Stimulated activated CD4-positive, alpha-beta T cell treated with anti-CD3 and anti-CD28 coated beads, Interleukin-12 subunit alpha, Interleukin-12 subunit beta, amount 100 ng/mL, for 48 hours (primary cell): ENCODE measurements around the gene CDH26.
A peak's percentile ranks its signal among the peaks of the same experiment; 100 is the strongest.
"Not testable (repeated sequence)": the region's sequence is repeated elsewhere in the genome, so short reads cannot be mapped to it uniquely, and the experiment has no call there.

ENCODE experiments used
- DNase-seq, 3 donors: peaks; one replicate each; pipeline ENCODE4 v3.0.0-alpha.2; 2020; ENCODE audit warnings: low read depth in 2 of 3, low spot score in 1 of 3

CDH26 gene

DNA sequence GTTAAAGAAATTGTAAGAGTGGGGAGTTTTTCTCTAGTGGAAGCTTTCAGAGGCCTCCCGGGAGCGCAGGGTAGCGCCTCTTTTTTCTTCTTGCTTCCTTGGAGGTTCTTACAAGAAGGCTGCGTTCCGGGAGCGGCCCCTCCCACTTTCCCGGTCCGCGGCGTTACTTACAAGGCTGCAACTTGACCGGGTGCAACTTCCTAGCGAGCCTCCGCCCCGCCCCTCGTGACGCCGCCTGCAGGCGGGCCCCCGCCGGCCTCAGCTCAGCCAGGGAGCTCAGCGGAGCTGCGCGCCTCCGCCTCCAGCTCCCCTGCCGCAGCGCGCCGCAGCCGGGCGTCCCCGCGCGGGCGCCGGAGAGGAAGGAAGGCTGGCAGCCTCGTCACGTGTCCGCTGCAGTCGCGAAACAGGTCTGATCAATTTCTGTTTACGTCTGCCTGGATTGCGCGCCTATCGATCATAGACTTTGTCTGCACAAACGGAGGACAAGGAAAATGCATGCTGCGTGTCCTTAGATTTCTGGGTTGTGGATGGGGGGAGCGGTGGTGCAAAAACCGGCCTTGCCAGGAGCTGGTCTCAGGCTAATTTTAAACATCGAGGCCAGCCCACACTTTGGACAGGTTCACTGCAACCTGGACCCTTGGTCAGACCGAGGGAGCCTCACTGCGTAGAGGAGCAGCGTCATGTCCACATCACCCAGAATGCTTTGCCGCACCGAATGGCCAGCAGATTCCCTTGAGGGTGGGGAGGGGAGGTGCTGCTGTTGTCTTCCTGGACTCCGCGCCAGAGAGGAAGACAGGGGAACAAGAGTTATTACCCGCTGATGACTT lies 17.9 kb upstream of the CDH26 start, which contains the start of the genes FAM217B and PPP1R3D:
TSS of gene FAM217B (plus strand) at position 261 of the 827 bp plus-strand sequence. CDS start 3,555 bp downstream, outside the sequence.
TSS of gene PPP1R3D (minus strand) at position 177 of the 827 bp plus-strand sequence. CDS start 374 bp downstream, outside the sequence.
- peak; percentile 84 to 90 (median 86) for DNase-seq

DNA sequence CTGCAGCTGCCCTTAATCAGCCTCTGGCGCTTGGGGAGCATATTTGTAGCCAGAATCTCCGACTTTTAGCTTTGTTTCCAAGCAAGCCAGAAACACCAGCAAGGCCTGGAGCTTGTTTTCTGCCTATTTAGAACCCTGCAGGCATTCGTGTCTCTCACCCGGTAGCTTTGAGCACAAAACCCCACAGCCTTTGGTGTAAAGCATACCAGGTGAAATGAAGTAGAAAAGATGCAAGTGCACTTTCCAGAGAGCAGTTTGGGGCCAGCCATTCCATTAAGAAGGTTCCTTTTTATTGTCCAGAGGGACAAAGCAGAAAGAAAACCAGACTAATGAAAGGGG lies 17.3 kb upstream of the CDH26 start:
- DNase-seq = no peak

DNA sequence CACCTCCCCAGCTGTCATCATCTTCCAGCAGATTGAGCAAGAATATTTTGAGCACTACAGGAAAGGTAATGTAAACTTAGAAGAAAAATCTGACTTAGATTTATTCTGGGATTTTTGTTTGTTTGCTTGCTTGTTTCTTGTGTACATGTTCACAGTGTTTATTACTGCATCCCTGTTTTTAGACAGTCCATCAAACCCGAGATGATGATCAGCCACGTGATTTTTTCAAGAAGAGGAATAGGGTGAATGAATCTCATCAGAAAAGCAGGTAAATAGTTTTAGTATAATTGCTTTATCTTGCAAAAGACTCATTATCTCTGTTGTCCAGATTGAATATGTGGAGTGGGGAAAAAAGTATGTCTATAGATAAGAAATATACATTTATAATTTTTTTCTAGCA lies 16.0 kb upstream of the CDH26 start:
- DNase-seq = no peak

DNA sequence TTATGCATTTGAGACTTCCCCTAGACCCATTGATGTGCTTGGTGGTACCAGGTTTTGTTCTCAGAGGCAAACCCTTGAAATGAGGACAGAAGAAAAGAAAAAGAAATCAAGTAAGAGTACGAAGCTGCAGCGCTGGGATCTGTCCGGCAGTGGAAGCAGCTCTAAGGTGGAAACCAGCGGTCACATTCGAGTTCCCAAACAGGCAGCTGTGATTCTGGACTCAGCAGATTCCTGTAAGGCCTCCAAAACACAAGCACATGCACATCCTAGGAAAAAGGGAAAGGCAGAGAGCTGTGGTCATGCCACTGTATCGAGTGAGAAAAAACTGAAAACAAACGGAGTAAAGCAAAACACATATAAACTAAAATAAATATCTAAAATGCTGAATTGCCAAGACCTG lies 13.5 kb upstream of the CDH26 start:
- no peak for DNase-seq

DNA sequence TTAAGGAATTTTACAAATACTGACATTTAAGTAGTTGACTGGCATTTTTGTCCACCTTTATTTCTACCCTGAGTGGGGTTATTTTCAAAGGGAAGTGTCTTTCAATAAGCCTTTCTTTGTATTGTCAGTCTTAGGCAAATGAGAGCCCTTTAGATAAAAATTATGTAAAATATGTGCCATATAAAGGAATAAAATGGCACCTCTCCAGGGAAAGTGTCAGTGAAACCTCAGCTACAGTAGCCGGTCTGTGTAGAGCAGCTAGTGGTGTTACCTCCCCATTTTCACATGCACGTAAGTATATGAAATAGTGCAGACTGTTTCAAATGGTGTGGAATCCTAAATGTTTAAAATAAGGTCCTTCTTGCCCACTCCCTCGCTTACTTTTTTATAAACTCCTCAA lies 13.0 kb upstream of the CDH26 start:
- no peak for DNase-seq

DNA sequence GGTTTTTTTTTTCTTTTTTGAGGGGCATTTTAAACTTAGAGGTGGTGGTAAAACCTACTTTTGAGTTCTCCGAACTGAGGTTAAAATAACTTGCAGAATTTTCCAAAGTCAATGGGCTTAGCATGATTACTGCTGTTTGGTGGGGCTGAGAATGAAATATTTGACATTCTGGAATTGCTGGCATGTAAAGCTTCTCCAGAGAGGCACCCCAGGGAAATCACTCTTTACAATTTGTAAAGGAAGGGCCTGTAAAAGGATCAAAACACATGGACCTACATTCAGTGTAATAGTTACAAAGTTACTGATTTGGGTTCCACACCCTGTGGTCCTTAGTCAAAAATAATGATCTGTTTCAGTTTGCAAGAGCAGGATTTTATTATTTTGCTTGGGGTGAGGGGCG lies 12.5 kb upstream of the CDH26 start:
- no peak for DNase-seq

DNA sequence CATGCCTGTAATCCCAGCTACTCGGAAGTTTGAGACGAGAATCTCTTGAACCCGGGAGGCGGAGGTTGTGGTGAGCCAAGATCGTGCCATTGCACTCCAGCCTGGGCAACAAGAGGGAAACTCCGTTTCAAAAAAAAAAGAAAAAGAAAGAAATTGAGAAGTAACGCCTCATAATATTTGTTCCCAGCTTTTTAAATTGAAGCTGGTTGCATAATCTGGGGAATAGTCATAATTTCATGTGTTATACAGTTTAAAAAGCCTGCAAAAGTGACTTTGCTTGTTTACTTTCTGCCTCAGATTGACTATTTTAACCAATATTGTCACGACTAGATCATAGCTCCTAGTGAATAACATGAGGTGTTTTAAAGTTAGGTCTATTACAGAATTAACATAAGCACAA lies 10.8 kb upstream of the CDH26 start:
- no peak for DNase-seq

DNA sequence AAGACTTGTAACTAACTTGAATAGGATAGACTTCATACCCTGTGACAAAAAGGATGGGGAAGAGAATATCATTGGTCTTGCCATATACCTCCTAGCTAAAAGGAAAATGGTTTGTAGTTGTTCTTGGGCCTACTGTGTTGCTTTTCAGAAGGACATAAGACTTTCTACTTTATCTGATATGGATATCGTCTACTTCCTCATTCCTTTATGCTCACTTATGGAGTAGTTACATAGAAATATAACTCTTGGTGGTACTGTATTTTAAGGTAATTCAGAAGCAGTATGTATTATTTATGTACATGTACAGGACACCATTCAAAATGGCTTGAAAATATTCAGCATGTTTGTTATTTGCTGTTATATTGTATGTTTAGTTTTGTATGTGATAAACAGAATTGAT lies 10.0 kb upstream of the CDH26 start:
- DNase-seq = no peak

DNA sequence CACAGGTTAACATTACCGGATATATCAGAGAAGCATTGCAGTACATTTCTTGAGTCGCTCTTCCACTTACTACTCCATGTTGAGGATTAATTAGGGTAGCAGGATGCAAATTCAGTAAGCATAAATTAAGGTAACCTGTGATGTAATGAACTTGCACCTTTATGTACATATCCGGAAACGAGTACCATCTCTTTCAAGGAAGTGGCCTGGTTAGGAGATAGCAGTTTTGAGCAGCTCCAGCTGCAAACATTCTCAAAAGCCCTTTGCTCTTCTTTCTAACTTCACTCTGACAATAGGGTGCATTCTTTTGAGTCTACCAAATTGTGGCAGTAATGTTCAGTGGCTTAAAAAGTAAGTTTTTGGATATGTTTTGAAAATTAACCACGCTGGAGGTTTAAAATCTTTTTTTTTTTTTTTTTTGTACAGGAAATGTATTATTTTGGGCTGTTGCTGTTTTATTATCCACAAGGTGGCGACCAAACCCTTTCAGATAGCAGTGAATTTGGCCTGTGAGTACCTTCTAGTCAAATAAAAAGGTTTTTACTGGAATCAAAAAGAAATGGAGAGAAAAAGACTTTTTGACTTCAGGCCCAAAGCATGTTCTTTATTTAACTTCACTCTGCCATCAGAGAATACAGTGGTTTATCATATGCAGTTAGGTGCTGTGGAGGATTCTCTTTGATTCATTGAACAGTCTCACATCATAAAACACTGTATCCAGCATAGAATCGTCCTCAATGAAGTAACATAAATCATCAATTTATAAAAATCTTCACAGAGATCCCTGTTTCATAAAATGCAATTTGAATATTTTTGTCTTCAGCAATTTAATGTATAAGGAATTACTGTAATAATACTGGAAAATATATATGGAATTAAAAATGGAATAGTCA lies 9.1 kb upstream of the CDH26 start:
- DNase-seq = no peak

DNA sequence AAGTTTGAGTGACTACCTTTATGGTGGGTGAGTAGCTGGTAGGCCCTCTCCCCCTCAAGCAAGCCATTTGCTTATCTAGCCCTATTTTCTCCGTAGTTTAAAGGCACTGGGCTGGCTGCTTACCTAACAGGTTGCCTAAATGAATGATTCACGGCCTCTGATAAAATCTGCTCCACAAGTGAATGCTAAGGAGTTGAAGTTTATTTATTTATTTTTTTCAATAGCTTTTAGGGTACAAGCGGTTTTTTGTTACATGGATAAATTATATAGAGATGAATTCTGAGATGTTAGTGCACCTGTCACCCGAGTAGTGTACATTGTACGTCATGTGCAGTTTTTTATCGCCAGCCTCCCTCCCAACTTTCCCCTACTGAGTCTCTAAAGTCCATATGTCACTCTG lies 8.3 kb upstream of the CDH26 start:
- DNase-seq = no peak

DNA sequence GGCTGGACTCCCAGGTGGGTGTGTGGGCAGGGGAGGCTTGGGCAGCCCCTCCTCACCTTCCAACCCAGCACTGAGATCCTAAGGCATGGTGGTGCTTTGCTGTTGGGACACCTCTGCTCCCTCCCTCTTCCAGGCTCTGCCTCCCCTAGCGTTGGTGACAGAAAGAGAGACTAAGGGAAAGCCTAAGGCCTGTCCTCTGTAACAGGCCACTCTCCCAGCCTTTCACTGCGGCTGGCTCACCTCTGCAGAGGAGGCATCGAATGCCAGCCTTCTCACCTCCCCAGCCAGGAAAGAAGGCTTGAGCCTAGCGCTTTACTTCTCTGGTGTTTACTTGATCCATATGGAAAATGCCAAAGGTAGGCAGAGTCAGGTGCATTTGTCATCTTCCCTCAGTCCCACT lies 3.5 kb upstream of the CDH26 start:
- DNase-seq = no peak

DNA sequence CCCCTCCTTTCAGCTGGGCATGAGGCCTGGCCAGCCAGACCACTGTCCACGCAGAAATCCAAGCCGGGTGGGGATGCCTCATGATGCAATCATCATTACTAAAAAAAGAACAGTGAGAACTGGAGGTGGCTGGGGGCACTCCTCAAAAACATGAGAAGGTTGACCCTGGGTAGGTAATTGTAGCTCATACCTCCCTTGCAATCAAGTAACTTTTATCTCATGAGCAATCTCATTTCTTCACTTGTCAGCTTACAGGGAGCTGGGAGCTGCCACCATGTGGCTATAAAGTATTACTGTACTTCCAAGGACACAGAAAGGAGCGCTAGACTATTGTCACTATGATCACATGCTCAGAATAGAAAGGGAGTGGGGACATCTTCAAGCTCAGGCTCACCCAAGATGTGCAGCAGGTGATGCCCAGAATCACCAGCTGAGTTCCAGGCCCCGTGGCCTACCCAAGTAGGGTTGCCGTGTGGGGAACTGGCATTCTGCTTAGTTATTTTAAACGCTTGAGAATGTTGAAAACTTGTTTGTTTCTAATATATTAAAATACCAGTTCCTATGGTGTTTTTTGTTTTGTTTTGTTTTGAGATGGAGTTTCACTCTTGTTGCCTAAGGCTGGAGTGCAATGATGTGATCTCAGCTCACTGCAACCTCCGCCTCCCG lies 3.0 kb upstream of the CDH26 start:
- no peak for DNase-seq

DNA sequence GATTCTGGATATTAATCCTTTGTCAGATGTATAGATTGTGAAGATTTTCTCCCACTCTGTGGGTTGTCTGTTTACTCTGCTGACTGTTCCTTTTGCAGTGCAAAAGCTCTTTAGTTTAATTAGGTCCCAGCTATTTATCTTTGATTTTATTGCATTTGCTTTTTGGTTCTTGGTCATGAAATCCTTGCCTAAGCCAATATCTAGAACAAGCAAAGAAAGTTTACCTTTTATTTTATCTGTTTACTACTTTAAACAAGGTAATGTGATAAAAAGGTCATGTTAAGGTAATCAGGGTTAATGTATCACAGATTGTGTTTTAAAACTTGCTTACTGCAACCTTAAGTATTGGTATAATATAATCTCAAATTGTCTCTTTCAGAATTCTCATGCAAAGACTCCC lies 655 bp upstream of the CDH26 start:
- not testable (repeated sequence) for DNase-seq

DNA sequence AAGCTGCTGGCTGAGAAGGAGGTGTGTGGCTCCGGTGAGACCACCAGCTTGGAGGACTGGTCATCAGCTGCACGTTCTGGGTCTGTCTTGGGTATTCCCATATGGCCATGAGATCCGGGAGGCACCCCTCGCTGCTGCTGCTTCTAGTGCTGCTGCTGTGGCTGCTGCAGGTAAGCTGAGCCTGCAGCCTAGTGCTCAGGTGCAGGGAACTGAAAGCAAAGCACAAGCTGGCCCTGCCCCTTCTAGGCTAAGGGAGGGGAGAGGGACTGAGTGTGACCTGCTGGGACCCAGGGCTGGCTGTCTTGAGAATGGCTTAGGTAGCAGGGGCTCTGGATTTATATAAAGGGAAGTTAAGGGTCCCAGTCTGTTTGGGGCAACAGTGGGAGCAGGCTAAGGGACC lies 403 bp downstream of the CDH26 start:
- DNase-seq = no peak

DNA sequence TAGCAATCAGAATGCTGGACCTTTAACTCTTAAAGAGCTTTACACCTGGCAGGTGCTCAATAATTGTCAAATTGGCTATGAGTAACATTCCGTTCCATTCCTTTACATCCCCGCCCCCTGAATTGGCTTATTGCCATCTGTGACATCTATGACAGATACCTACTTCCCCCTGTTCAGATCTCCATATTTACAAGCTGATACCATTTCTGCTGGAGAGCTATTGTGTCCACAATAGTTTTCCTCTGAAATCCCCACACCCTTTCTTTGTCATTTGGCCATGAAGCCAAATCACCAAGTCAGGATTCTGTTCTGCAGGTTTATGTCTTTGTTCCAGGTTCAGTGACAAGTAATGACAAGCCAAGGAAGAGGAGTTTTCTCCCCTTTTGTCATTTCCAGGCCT lies 3.2 kb downstream of the CDH26 start:
- no peak for DNase-seq

DNA sequence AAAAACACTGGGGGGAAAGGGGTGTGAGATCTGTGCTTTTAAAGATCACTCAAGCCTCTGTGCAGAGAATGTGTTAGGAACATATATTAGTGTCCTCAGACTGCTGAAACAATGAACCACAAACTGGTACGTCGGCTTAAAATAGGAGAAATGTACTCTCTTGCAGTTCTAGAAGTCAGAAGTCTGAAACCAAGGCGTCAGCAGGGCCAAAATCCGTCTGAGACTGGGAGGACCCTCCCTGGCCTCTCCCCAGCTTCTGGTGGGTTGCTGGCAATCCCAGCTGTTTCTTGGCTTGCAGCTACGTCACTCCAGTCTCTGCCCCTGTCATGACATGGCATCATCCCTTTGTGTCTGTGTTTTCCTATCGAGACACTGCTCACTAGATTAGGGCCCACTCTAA lies 3.9 kb downstream of the CDH26 start:
- no peak for DNase-seq

DNA sequence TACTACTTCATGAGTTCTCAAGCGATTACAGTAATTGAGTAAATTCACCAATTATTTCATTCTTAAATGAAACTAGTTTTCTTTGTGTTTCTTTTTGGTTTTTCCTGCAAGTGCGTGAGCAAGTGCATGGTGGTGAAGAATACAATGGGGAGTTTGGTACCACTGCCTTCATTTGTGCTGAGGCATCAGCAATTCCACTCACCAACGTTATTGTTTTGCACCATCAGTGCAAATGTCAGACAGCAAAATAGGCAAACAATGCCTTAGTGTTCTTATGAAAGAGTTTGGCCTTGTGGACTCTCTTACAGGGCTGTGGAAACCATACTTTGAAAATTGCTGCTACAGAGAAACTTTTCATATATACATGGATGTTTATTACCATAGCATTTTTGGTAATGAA lies 8.2 kb downstream of the CDH26 start:
- no peak for DNase-seq

DNA sequence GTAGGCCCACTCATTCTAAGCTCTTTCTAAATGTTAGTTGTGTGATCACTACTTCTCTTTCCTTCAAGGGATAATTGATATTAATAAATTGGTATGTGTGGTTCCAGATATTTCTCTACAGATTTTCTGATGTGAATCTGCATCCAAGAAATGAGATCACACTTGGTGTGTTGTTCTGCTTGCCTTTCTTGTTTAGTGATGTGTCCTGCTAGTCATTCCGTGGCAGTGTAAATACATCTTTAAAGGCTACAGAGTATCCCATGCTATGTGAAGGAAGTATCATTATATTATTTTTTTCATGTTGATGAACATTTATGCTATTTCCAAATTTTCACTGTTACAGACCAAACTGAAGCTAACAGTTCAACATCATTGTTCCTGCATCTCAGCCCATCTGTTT lies 13.2 kb downstream of the CDH26 start:
- DNase-seq = no peak

DNA sequence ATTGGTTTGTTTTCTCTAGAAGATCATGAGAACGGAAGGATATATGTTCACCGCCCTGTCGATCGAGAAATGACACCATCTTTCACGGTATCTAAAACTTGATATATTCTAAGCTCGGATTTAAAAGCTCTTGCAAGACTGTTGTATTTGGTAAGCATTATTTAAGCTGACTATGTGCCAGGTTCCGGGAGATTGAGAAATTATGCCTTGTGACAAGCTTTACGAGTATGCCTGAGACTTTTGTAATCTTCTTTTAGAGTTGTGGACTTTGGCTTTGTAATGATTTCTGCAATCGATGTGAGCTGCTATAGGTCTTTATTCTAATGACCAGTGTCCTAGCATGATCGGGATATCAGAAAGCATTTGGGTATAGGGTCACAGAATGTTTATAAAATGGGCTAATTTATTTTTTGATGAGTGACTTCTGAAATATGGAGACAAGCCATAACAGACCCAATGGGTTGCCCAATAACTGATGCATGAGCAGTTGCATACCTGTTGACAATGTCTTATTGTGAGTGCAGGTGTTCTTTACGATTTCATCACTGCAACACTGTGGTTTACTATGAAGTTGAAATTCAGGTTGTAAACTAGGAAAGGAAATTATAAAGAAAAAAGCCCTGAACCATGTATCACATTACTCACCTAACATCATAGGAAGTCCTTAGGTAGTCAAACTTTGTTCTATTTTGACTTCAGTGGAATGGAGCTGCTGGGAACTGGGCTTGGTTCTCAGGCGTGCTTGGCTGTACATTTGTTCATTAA lies 14.0 kb downstream of the CDH26 start:
- DNase-seq = no peak

DNA sequence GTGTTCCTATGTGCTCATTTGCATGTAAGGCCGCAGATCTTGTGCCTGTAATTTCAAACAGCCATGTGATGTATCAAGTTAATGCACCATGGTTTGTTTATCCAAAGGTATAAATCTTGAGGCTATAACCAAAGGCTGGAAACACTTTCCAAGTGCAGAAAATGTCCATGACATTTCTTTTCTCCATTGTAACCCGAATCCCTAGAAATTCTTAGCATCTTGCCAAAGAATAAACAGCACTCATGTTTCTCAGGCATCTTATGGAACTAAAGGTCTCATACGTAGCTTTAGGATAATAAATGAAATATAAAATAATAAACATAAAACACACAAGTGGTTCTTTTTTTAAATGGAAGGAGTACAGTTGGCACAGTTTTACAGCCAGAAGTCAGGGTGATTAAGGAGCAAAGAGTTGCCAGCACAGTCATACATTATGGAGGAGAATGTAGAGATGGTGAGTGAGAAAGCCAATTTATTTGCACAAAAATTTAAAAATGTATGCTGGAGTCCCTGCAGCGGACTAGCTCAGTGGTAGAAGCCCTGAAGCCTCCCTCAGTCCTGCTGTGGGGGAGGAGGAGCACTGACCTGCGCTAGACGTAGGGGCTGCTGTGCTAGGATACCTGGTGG lies 18.0 kb downstream of the CDH26 start:
- no peak for DNase-seq

DNA sequence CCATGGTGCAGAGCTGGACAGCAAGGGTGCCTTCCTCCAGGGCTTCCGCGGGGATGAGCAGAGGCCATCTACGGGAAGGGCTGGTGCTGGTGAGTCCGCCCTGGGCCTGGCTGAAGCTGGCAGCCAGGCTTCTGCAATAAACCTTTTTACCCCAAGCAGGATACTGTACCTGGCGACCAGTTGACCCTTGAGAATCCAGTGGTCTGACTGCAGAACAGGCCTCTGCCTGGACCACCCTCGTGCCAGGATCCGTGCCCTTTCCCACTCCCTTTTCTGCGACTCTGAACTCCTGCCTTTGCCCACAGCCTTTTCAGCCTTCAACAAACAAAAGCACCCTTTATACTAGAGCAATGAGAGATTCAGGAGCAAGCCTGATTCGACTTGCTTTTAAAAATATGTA lies 18.9 kb downstream of the CDH26 start:
- no peak for DNase-seq
